Ishikawa (cell line): ENCODE measurements around the gene GRIK4.

Source experiments
- CEBPB ChIP-seq: IDR thresholded peaks from 2 replicates; pipeline ENCODE4 v1.6.1; 2012
- CREB1 ChIP-seq: IDR thresholded peaks from 2 replicates; pipeline ENCODE4 v1.6.1; 2012; ENCODE audit warnings: low read depth
- EP300 ChIP-seq: IDR thresholded peaks from 2 replicates; pipeline ENCODE4 v1.6.1; 2012; ENCODE audit warnings: borderline replicate concordance
- NFIC ChIP-seq: IDR thresholded peaks from 2 replicates; pipeline ENCODE4 v1.6.1; 2012
- RAD21 ChIP-seq: IDR thresholded peaks from 2 replicates; pipeline ENCODE4 v1.6.1; 2012; ENCODE audit warnings: low read depth
- TAF1 ChIP-seq: IDR thresholded peaks from 2 replicates; pipeline ENCODE4 v1.6.1; 2012; ENCODE audit warnings: low read depth, mild to moderate bottlenecking
- TEAD4 ChIP-seq: IDR thresholded peaks from 2 replicates; pipeline ENCODE4 v1.6.1; 2012
- TF ChIP-seq, protein P1 (sequence below): IDR thresholded peaks from 2 replicates; pipeline ENCODE4 v1.6.1; 2012

DNA sequence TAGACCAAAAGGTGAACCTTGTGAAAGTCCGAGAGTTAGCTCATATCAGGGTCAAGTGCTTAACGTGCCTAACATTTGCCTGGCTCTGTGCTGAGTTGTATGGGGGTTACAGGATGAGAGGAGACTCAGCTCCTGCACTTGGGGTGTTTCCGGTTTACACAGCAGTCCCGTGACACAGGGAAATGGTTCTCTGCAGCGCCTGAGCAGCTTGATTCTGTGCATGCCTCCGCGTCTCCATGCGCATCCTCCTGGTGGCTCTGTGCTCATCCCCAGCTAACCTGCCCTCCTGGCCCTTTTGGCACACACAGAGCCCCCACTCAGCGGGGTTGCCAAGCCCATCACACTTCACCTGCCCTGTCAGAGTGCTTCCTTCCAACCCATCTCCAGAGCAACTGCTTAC lies 274.0 kb downstream of the GRIK4 start:
- no peak for TF ChIP-seq NFIC
- no peak for TF ChIP-seq TEAD4
- no peak for TF ChIP-seq EP300
- TF ChIP-seq TAF1: no peak
- TF ChIP-seq RAD21: no peak
- no peak for TF ChIP-seq CEBPB
- TF ChIP-seq, protein P1, sequence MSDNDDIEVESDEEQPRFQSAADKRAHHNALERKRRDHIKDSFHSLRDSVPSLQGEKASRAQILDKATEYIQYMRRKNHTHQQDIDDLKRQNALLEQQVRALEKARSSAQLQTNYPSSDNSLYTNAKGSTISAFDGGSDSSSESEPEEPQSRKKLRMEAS: no peak
- no peak for TF ChIP-seq CREB1
